Caco-2 (cell line): ENCODE data around the gene NPSR1. TPM values are rescaled to one million over a fixed set of nuclear protein-coding genes. Genes with fewer than 3 reads are reported as not detected.
"Not testable (repeated sequence)": the region's sequence is repeated elsewhere in the genome, so short reads cannot be mapped to it uniquely, and the experiment has no call there.

Experiments used
- BruUV-seq: library from RNA; stranded (reverse); fragments of 400-500 nt; replicated peaks from 2 replicates; lab custom pipeline; 2021; lab: Mats Ljungman, UMichigan
- CTCF ChIA-PET: fragments of 300-600 bp; sonication (Branson Sonifier 250); formaldehyde crosslinking; loops from one replicate; lab custom pipeline; 2022; ENCODE audit warnings: antibody characterized with exemption; lab: Charles Lee
- POLR2A ChIA-PET: fragments of 300-600 bp; sonication (Branson Sonifier 250); formaldehyde crosslinking; loops from one replicate; lab custom pipeline; 2022; ENCODE audit warnings: antibody characterized with exemption; lab: Charles Lee
- DNase-seq, 2 experiments: peaks; one replicate each; pipeline versions ENCODE4 v3.0.0 to v3.0.0-alpha.2; 2020 to 2022
- H3K27me3 ChIP-seq: replicated peaks from 2 replicates; pipeline ENCODE4 v1.6.0; 2011; ENCODE audit warnings: low read length; ENCODE audit not compliant: control insufficient read depth, insufficient read depth
- H3K36me3 ChIP-seq: 2 replicates; pipeline ENCODE4 v1.5.1; 2011; ENCODE audit warnings: low read length; ENCODE audit not compliant: control insufficient read depth, insufficient read depth
- H3K4me1 ChIP-seq: fragments of 250-450 bp; sonication (Bioruptor Pico); 2 replicates; pipeline ENCODE4 v1.5.1; 2020; ENCODE audit warnings: mild to moderate bottlenecking
- H3K4me3 ChIP-seq: 2 replicates; pipeline ENCODE4 v1.5.1; 2011; ENCODE audit warnings: low read depth, mild to moderate bottlenecking, control low read depth, low read length
- H3K9me3 ChIP-seq: fragments of 250-450 bp; sonication (Bioruptor Pico); 2 replicates; pipeline ENCODE4 v1.5.1; 2020; ENCODE audit warnings: mild to moderate bottlenecking, moderate library complexity
- H3K27ac Mint-ChIP-seq: one replicate; pipeline ENCODE4 v1.8.0; 2022; ENCODE audit warnings: mixed read lengths; ENCODE audit not compliant: unreplicated experiment
- H3K27me3 Mint-ChIP-seq: one replicate; pipeline ENCODE4 v1.8.0; 2022; ENCODE audit warnings: mixed read lengths; ENCODE audit not compliant: insufficient read depth, unreplicated experiment
- H3K36me3 Mint-ChIP-seq: one replicate; pipeline ENCODE4 v1.8.0; 2022; ENCODE audit warnings: mild to moderate bottlenecking, mixed read lengths; ENCODE audit not compliant: insufficient read depth, unreplicated experiment
- H3K4me1 Mint-ChIP-seq: one replicate; pipeline ENCODE4 v1.8.0; 2022; ENCODE audit warnings: low read depth, mixed read lengths; ENCODE audit not compliant: unreplicated experiment
- H3K4me3 Mint-ChIP-seq: one replicate; pipeline ENCODE4 v1.8.0; 2022; ENCODE audit warnings: mild to moderate bottlenecking, moderate library complexity, mixed read lengths; ENCODE audit not compliant: unreplicated experiment
- H3K9me3 Mint-ChIP-seq: one replicate; pipeline ENCODE4 v1.8.0; 2022; ENCODE audit warnings: mixed read lengths; ENCODE audit not compliant: unreplicated experiment
- intact Hi-C: fragments of 100-400 bp; cut with micrococcal nuclease; formaldehyde crosslinking; loops from one replicate; pipeline ENCODE4 v1.10.0; 2022; ENCODE audit not compliant: unreplicated experiment
- total RNA-seq: library from RNA; stranded (reverse); gene quantifications from 2 replicates; pipeline ENCODE4 v1.2.3, GENCODE V29; 2022
- TF ChIP-seq, protein P1 (sequence below), 2 experiments: fragments of 200-600 bp in 1 of 2; IDR thresholded peaks; 1 replicate in 1 of 2; 2 replicates in 1 of 2; pipeline versions ENCODE4 v1.5.1 to v1.8.0; 2011 to 2022; ENCODE audit warnings: antibody characterized with exemption in 1 of 2, control low read depth in 1 of 2, inconsistent platforms in 1 of 2, low read depth in 1 of 2, low read length in 1 of 2, mild to moderate bottlenecking in 1 of 2, moderate library complexity in 1 of 2; ENCODE audit not compliant: insufficient read depth in 1 of 2, severe bottlenecking in 1 of 2, unreplicated experiment in 1 of 2

Gene NPSR1
- total RNA-seq, 1 experiment from 2014 or later = not detected

DNA sequence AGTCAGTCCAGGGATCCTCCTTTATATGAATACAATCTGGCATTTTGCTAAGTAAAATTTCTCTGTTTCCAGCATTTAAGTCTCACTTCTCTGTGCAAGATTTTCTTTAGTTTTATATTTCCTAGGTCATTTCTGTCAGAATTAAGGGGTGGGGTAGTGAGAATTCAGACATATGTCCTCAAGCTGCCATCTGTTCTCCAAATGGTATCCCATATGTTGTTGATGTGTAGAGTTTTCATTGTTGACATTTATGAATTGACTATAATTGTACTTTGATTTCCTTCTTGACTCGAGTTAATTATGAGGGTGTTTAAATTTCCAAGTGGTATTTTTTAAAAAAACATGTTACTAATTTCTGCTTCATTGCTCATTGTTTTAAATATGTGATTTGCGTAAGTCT lies 148.8 kb downstream of the NPSR1 start:
- Histone ChIP-seq H3K36me3 (no peaks in the 10 kb centered on the region), H3K4me1 (no peaks in the 10 kb centered on the region), H3K27me3 (no peaks in the 10 kb centered on the region), H3K9me3 (0 out of 2 replicates have a peak, but pooled peaks cover 3% of the 10 kb centered on the region), H3K4me3 (no peak overlapping the region)
- Mint-ChIP-seq H3K36me3 (no peaks in the 10 kb centered on the region), H3K9me3 (no peaks in the 10 kb centered on the region), H3K27me3 (peaks cover 8% of the 10 kb centered on the region), H3K4me1 (no peaks in the 10 kb centered on the region), H3K4me3 (no peak overlapping the region), H3K27ac (no peak overlapping the region)
- no TSS peak for BruUV-seq
- CTCF ChIA-PET = no interaction called here
- POLR2A ChIA-PET = no interaction called here
- no peak for DNase-seq
- intact Hi-C loops = no loop called here
- TF ChIP-seq, protein P1, sequence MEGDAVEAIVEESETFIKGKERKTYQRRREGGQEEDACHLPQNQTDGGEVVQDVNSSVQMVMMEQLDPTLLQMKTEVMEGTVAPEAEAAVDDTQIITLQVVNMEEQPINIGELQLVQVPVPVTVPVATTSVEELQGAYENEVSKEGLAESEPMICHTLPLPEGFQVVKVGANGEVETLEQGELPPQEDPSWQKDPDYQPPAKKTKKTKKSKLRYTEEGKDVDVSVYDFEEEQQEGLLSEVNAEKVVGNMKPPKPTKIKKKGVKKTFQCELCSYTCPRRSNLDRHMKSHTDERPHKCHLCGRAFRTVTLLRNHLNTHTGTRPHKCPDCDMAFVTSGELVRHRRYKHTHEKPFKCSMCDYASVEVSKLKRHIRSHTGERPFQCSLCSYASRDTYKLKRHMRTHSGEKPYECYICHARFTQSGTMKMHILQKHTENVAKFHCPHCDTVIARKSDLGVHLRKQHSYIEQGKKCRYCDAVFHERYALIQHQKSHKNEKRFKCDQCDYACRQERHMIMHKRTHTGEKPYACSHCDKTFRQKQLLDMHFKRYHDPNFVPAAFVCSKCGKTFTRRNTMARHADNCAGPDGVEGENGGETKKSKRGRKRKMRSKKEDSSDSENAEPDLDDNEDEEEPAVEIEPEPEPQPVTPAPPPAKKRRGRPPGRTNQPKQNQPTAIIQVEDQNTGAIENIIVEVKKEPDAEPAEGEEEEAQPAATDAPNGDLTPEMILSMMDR (IDR thresholded peaks at IDR 0.05; ENCODE audit: insufficient read depth in 1 of 2, low read depth in 1 of 2, low read length in 1 of 2, severe bottlenecking in 1 of 2, unreplicated experiment in 1 of 2) = no peak

- intact Hi-C loops = no loop called here
- Mint-ChIP-seq H3K27ac (no peak overlapping the region), H3K9me3 (no peaks in the 10 kb centered on the region), H3K27me3 (peaks cover 8% of the 10 kb centered on the region), H3K4me3 (no peak overlapping the region), H3K36me3 (no peaks in the 10 kb centered on the region), H3K4me1 (no peaks in the 10 kb centered on the region)
- 0 out of 2 replicates have a peak, but pooled peaks cover 3% of the 10 kb centered on the region for H3K9me3 ChIP-seq
- TF ChIP-seq, protein P1 (IDR thresholded peaks at IDR 0.05; ENCODE audit: insufficient read depth in 1 of 2, low read depth in 1 of 2, low read length in 1 of 2, severe bottlenecking in 1 of 2, unreplicated experiment in 1 of 2) = no peak
- DNase-seq = no peak
- ChIA-PET POLR2A (interaction anchor here (1.0 kb wide), 1 partner anchor 487 kb away, joined by 3 read pairs; no protein-coding TSS in a partner anchor), CTCF (no interaction called here)
- H3K36me3 ChIP-seq = no peaks in the 10 kb centered on the region
- H3K4me3 ChIP-seq = no peak overlapping the region
- H3K27me3 ChIP-seq = no peaks in the 10 kb centered on the region
- H3K4me1 ChIP-seq = no peaks in the 10 kb centered on the region
- BruUV-seq = no TSS peak
These were observed 149.7 kb downstream of the NPSR1 start for GRCh38 chr7:34807548-34808340.

DNA sequence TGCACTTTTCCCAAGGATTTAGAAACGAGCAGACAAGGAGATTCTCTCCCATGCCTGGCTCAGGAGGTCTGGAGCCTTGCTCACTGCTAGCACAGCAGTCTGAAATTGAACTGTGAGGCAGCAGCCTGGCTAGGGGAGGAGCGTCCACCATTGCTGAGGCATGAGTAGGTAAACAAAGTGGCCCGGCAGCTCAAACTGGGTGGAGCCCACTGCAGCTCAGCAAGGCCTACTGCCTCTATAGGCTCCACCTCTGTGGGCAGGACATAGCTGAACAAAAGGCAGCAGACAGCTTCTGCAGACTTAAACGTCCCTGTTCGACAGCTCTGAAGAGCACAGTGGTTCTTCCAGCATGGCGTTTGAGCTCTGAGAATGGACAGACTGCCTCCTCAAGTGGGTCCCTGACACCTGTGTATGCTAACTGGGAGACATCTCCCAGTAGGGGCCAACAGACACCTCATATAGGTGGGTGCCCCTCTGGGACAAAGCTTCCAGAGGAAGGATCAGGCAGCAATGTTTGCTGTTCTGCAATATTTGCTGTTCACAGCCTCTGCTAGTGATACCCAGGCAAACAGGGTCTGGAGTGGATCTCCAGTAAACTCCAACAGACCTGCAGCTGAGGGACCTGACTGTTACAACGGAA lies 156.3 kb downstream of the NPSR1 start:
- H3K36me3 ChIP-seq, H3K4me3 Mint-ChIP-seq, H3K27me3 ChIP-seq, H3K9me3 ChIP-seq, H3K9me3 Mint-ChIP-seq, CTCF ChIA-PET, BruUV-seq, H3K4me3 ChIP-seq, H3K27me3 Mint-ChIP-seq, H3K27ac Mint-ChIP-seq, H3K36me3 Mint-ChIP-seq, intact Hi-C loops, H3K4me1 ChIP-seq, H3K4me1 Mint-ChIP-seq, POLR2A ChIA-PET: not testable (repeated sequence)
- DNase-seq = peak in 1 of 2 experiments; percentile 40
